GM12878 (cell line): Measurements from ENCODE around the gene SYCE1. TPM values are rescaled to one million over a fixed set of nuclear protein-coding genes. Genes with fewer than 3 reads are reported as not detected.
"Not testable (repeated sequence)": the region's sequence is repeated elsewhere in the genome, so short reads cannot be mapped to it uniquely, and the experiment has no call there.

ENCODE experiments used
- ATAC-seq: fragments of 200-7000 bp; cut with Tn5 transposase; 3 replicates; pipeline ENCODE4 v1.9.1; 2020; ENCODE audit warnings: mild to moderate bottlenecking, moderate library complexity
- BruUV-seq: library from RNA; stranded (reverse); fragments of 400-500 nt; replicated peaks from 2 replicates; lab custom pipeline; 2021; lab: Mats Ljungman, UMichigan
- CTCF ChIA-PET: fragments of 300-600 bp; sonication (Branson Sonifier 250); formaldehyde crosslinking; extraction: SDS; loops from one replicate; lab custom pipeline; 2021; ENCODE audit warnings: inconsistent platforms; lab: Yijun Ruan, JAX
- POLR2A ChIA-PET: fragments of 350-600 bp; formaldehyde crosslinking; extraction: SDS; loops from one replicate; lab custom pipeline; 2021; ENCODE audit warnings: inconsistent platforms; lab: Charles Lee
- RAD21 ChIA-PET: fragments of 300-600 bp; sonication (Branson Sonifier 250); formaldehyde crosslinking; loops from one replicate; lab custom pipeline; 2023; ENCODE audit warnings: antibody characterized with exemption; ENCODE audit not compliant: unreplicated experiment; lab: Charles Lee
- SMC1A ChIA-PET: fragments of 300-600 bp; sonication (Branson Sonifier 250); formaldehyde crosslinking; loops from one replicate; lab custom pipeline; 2023; ENCODE audit not compliant: unreplicated experiment, uncharacterized antibody; lab: Charles Lee
- DNase-seq: peaks from one replicate; pipeline ENCODE4 v3.0.0-alpha.2; 2011; ENCODE audit warnings: low read depth, low spot score
- FAIRE-seq: peaks from 3 replicates; lab custom pipeline; 2011; peaks lifted over from hg19 to GRCh38; lab: Jason Lieb, UNC
- H2AFZ ChIP-seq: 2 replicates; pipeline ENCODE4 v1.6.0; 2011; ENCODE audit warnings: low read depth, low read length, control low read depth; ENCODE audit not compliant: control insufficient read depth
- H3K27ac ChIP-seq: 2 replicates; pipeline ENCODE4 v1.5.1; 2011; ENCODE audit warnings: control low read depth; ENCODE audit not compliant: control insufficient read depth, insufficient read depth
- H3K27me3 ChIP-seq, 2 experiments: replicated peaks in 1 of 2; 2 replicates each; pipeline versions ENCODE4 v1.6.0 to v1.6.1; 2011; ENCODE audit warnings: low read length in 1 of 2; ENCODE audit not compliant: control insufficient read depth in 2 of 2, insufficient read depth in 2 of 2
- H3K36me3 ChIP-seq, 2 experiments: 2 replicates each; pipeline ENCODE4 v1.5.1; 2011; ENCODE audit warnings: low read length in 1 of 2; ENCODE audit not compliant: control insufficient read depth in 2 of 2, insufficient read depth in 2 of 2
- H3K4me1 ChIP-seq: 2 replicates; pipeline ENCODE4 v1.6.1; 2011; ENCODE audit warnings: mild to moderate bottlenecking, low read length, moderate library complexity, mixed read lengths; ENCODE audit not compliant: control insufficient read depth, insufficient read depth
- H3K4me2 ChIP-seq: 2 replicates; pipeline ENCODE4 v1.6.0; 2011; ENCODE audit warnings: control low read depth; ENCODE audit not compliant: control insufficient read depth, insufficient read depth
- H3K4me3 ChIP-seq: fragments of 200-600 bp; sonication (generic); 2 replicates; pipeline ENCODE4 v1.5.1; 2016
- H3K79me2 ChIP-seq: 2 replicates; pipeline ENCODE4 v1.6.0; 2011; ENCODE audit warnings: low read length; ENCODE audit not compliant: control insufficient read depth, insufficient read depth
- H3K9ac ChIP-seq: 2 replicates; pipeline ENCODE4 v1.8.0; 2011; ENCODE audit warnings: low read length, control low read depth, mixed read lengths; ENCODE audit not compliant: control insufficient read depth, insufficient read depth
- H3K9me3 ChIP-seq: replicated peaks from 3 replicates; pipeline ENCODE4 v1.5.1; 2011; ENCODE audit warnings: mild to moderate bottlenecking, low read length; ENCODE audit not compliant: control insufficient read depth, insufficient read depth
- H4K20me1 ChIP-seq: 2 replicates; pipeline ENCODE4 v1.6.0; 2011; ENCODE audit not compliant: control insufficient read depth, insufficient read depth
- HDAC2 ChIP-seq: fragments of 200-600 bp; sonication (generic); IDR thresholded peaks from 2 replicates; pipeline ENCODE4 v1.6.1; 2017
- JUNB ChIP-seq: IDR thresholded peaks from 2 replicates; pipeline ENCODE4 v1.6.1; 2016; ENCODE audit warnings: antibody characterized with exemption, mild to moderate bottlenecking
- NR2C1 ChIP-seq: fragments of 450-650 bp; IDR thresholded peaks from 2 replicates; pipeline ENCODE4 v1.6.1; 2017; ENCODE audit warnings: antibody characterized with exemption, mild to moderate bottlenecking, moderate library complexity
- SREBF1 ChIP-seq: IDR thresholded peaks from 2 replicates; pipeline ENCODE4 v1.6.1; 2012; ENCODE audit warnings: mild to moderate bottlenecking, low read length
- SUPT20H ChIP-seq: IDR thresholded peaks from 2 replicates; pipeline ENCODE4 v1.6.1; 2011; ENCODE audit warnings: low read depth, mild to moderate bottlenecking, low read length, moderate library complexity, borderline replicate concordance; ENCODE audit not compliant: control insufficient read depth
- WGBS: methylation state at CpG from one replicate; pipeline ENCODE4 v1.1.6; 2016; ENCODE audit warnings: low lambda C conversion rate; ENCODE audit not compliant: insufficient replicate concordance, insufficient coverage; ENCODE audit errors: missing lambda C conversion rate; 5-methylcytosine and 5-hydroxymethylcytosine counted together
- in situ Hi-C: fragments of 300-500 bp; cut with MboI; formaldehyde crosslinking; loops from 9 replicates; pipeline ENCODE4 v1.14.3; 2018; ENCODE audit warnings: mixed read lengths
- intact Hi-C: fragments of 100-400 bp; cut with micrococcal nuclease; formaldehyde crosslinking; loops from one replicate; pipeline ENCODE4 v1.14.2; 2022; ENCODE audit not compliant: unreplicated experiment
- polyA plus RNA-seq, 11 experiments: library from polyadenylated mRNA; depleted of rRNA in 4 of 11; unstranded in 6 of 11; stranded (reverse) in 5 of 11; fragments of >200 nt; fragmentation: Nextera tagmentation in 4 of 11; fragmentation: Illumina TruSeq in 1 of 11; extraction: Ambion mirVana in 4 of 11; extraction: Trizol in 1 of 11; gene quantifications; 1 replicate in 1 of 11; 2 replicates in 10 of 11; pipeline versions ENCODE4 v1.2.1 to v1.2.3, GENCODE V29; 2011 to 2016; ENCODE audit warnings: inconsistent platforms in 2 of 11, missing spikeins in 2 of 11, low read depth in 1 of 11
- total RNA-seq, 4 experiments: library from RNA; depleted of rRNA in 3 of 4; stranded (reverse); fragments of >200 nt in 3 of 4; fragmentation: Illumina TruSeq in 1 of 4; extraction: Trizol in 1 of 4; gene quantifications; 2 replicates each; pipeline versions ENCODE4 v1.2.1 to v1.2.3, GENCODE V29; 2013 to 2021

The SYCE1 gene
- total and polyA plus RNA-seq, 10 of the 15 experiments (the other 5 are each of a cell fraction or from before 2014, with no cell fraction given), result not detected

DNA sequence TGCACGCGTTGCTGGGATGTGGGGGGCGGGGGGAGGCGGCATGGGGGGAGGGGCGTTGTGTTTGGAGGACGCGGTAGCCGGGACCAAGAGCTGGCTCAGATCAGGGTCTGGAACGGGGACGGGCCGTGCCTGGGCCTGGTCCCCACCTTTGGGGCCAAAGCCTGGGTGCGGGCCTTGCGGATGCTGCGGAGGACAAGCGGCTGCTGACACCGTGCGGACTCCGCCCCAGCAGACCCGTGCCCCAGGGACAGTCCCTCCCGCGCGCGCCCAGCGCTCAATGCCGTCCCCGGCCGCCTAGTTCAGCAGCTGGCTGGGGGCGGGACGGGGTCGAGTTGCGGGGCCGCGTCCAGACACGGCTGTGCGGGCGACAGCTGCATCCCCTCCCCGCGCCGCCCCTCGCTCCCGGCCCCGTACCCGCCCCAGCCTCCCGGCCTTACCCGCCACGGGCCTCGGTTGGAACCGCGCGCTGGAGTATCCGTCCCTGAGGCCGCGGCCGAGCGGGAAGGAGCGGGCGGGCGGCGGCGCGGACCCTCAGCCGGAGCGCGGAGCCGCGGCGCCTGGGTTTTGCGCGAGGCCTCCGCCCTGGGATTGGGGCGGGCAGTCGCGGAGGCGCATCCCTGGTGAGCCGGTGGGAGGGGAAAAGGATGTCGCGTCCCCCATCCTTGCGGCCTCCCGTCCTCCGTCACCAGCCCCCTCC, 3.6 kb upstream of the SYCE1 start:
- BruUV-seq, RAD21 ChIA-PET, H3K9ac ChIP-seq, in situ Hi-C loops, CTCF ChIA-PET, H4K20me1 ChIP-seq, FAIRE-seq, H3K27ac ChIP-seq, H3K4me1 ChIP-seq, H3K4me3 ChIP-seq, POLR2A ChIA-PET, H2AFZ ChIP-seq, SMC1A ChIA-PET, intact Hi-C loops, H3K4me2 ChIP-seq, H3K27me3 ChIP-seq, H3K36me3 ChIP-seq, H3K9me3 ChIP-seq, DNase-seq, H3K79me2 ChIP-seq: not testable (repeated sequence)
- peak; percentile 51 for ATAC-seq
- 36% methylated on average over 8 of the region's 80 CpGs for whole genome bisulfite sequencing

DNA sequence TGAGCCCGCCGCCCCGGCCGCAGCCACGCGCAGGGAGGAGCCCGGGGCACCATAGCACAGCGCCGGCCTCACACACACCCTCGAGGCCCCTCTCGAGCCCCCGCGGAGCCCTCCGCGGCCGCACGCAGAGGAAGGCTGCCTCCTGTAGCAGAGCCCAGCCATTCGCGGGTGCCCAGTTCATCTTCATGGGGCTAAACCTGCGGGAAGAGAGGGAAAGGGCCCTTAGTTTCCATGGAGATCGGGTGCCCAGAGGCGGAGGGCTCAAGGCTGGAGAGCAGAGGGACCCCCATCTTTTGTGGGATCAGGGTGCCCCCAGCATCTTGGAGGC, 2.9 kb upstream of the SYCE1 start:
- 85% methylated on average over 18 of the region's 22 CpGs for WGBS
- ATAC-seq (no peak), DNase-seq (no peak), FAIRE-seq (no peak)
- Histone ChIP-seq H3K9ac (no peak overlapping the region), H3K79me2 (no peaks in the 10 kb centered on the region), H4K20me1 (no peaks in the 10 kb centered on the region), H3K4me3 (no peak overlapping the region), H3K9me3 (peaks cover 3% of the 10 kb centered on the region; the same call in 2 of the 3 replicates), H3K36me3 (no peaks in the 10 kb centered on the region), H3K27ac (no peak overlapping the region), H3K4me2 (no peak overlapping the region), H2AFZ (no peak overlapping the region), H3K4me1 (no peaks in the 10 kb centered on the region), H3K27me3 (no peaks in the 10 kb centered on the region)
- POLR2A ChIA-PET, result no interaction called here
- RAD21 ChIA-PET, result no interaction called here
- TF ChIP-seq SREBF1 (no peak), SUPT20H (no peak), JUNB (no peak), HDAC2 (no peak), NR2C1 (no peak)
- BruUV-seq, result no TSS peak
- in situ Hi-C loops (no loop called here), intact Hi-C loops (no loop called here)
- SMC1A ChIA-PET, result no interaction called here
- CTCF ChIA-PET, result no interaction called here
